SK-N-SH treated with all-trans-retinoic acid at 6 μM for 48 hours (cell line): ENCODE data around the gene SNAPC1.

Source experiments
- ISL1 ChIP-seq: fragments of 250-450 bp; sonication (Bioruptor Pico); IDR thresholded peaks from 2 replicates; pipeline ENCODE4 v2.1.2; 2022; ENCODE audit warnings: mild to moderate bottlenecking, moderate library complexity
- PATZ1 ChIP-seq: fragments of 250-450 bp; sonication (Bioruptor Pico); IDR thresholded peaks from 2 replicates; pipeline ENCODE4 v1.8.0; 2020; ENCODE audit warnings: mild to moderate bottlenecking, moderate library complexity, borderline replicate concordance
- POU6F1 ChIP-seq: fragments of 250-450 bp; sonication (Bioruptor Pico); IDR thresholded peaks from 2 replicates; pipeline ENCODE4 v1.8.0; 2021; ENCODE audit warnings: low read depth, mild to moderate bottlenecking, moderate library complexity, borderline replicate concordance
- RARB ChIP-seq: fragments of 250-450 bp; sonication (Bioruptor Pico); IDR thresholded peaks from 2 replicates; pipeline ENCODE4 v1.8.0; 2021; ENCODE audit warnings: mild to moderate bottlenecking, moderate library complexity
- SNAI2 ChIP-seq: fragments of 250-450 bp; sonication (Bioruptor Pico); IDR thresholded peaks from 2 replicates; pipeline ENCODE4 v1.5.0; 2020; ENCODE audit warnings: mild to moderate bottlenecking, moderate library complexity
- TCF4 ChIP-seq: fragments of 250-450 bp; sonication (Bioruptor Pico); IDR thresholded peaks from 2 replicates; pipeline ENCODE4 v1.8.0; 2021; ENCODE audit warnings: mild to moderate bottlenecking, moderate library complexity, borderline replicate concordance
- TOX ChIP-seq: fragments of 250-450 bp; sonication (Bioruptor Pico); IDR thresholded peaks from 2 replicates; pipeline ENCODE4 v1.8.0; 2021; ENCODE audit warnings: mild to moderate bottlenecking, moderate library complexity, borderline replicate concordance
- ZFP3 ChIP-seq: fragments of 250-450 bp; sonication (Bioruptor Pico); IDR thresholded peaks from 2 replicates; pipeline ENCODE4 v1.5.0; 2020; ENCODE audit warnings: mild to moderate bottlenecking, moderate library complexity
- ZNF565 ChIP-seq: fragments of 450-650 bp; formaldehyde crosslinking; conservative IDR thresholded peaks from 2 replicates; pipeline ENCODE4 v1.5.0; 2020; ENCODE audit warnings: low read depth, mild to moderate bottlenecking, moderate library complexity
- ZNF70 ChIP-seq: fragments of 450-650 bp; formaldehyde crosslinking; IDR thresholded peaks from 2 replicates; pipeline ENCODE4 v1.5.0; 2020; ENCODE audit warnings: mild to moderate bottlenecking, moderate library complexity

GRCh38 chr14:61726778-61727658, 35.2 kb upstream of the SNAPC1 start:
- no peak for TF ChIP-seq ISL1 (CRISPR knock-in tag)
- TF ChIP-seq POU6F1 = no peak
- no peak for TF ChIP-seq ZNF565 (CRISPR knock-in tag)
- TF ChIP-seq SNAI2 (CRISPR knock-in tag) = no peak
- no peak for TF ChIP-seq PATZ1
- no peak for TF ChIP-seq ZNF70
- no peak for TF ChIP-seq ZFP3 (CRISPR knock-in tag)
- no peak for TF ChIP-seq RARB (CRISPR knock-in tag)
- no peak for TF ChIP-seq TCF4 (CRISPR knock-in tag)
- no peak for TF ChIP-seq TOX (CRISPR knock-in tag)
